DND-41 (cell line): ENCODE results near the gene LUZP1.

Experiments used
- ATAC-seq: fragments of 200-7000 bp; cut with Tn5 transposase; 3 replicates; pipeline ENCODE4 v1.9.1; 2021; ENCODE audit warnings: low read depth; ENCODE audit not compliant: insufficient read depth
- DNase-seq: peaks from one replicate; pipeline ENCODE4 v3.0.0-alpha.2; 2020
- H2AFZ ChIP-seq: 2 replicates; pipeline ENCODE4 v1.6.0; 2012; ENCODE audit warnings: low read depth, low read length
- H3K27ac ChIP-seq: 2 replicates; pipeline ENCODE4 v1.5.1; 2012; ENCODE audit warnings: low read length, inconsistent platforms
- H3K27me3 ChIP-seq: fragments of 200-600 bp; sonication (generic); 2 replicates; pipeline ENCODE4 v1.6.0; 2012; ENCODE audit warnings: low read length, mild to moderate bottlenecking, inconsistent platforms; ENCODE audit not compliant: insufficient read depth, poor library complexity
- H3K36me3 ChIP-seq: 2 replicates; pipeline ENCODE4 v1.5.1; 2012; ENCODE audit warnings: low read length, inconsistent platforms; ENCODE audit not compliant: insufficient read depth
- H3K4me1 ChIP-seq: 2 replicates; pipeline ENCODE4 v1.5.1; 2012; ENCODE audit warnings: mild to moderate bottlenecking, low read length; ENCODE audit not compliant: insufficient read depth
- H3K4me2 ChIP-seq: 2 replicates; pipeline ENCODE4 v1.6.0; 2012; ENCODE audit warnings: mild to moderate bottlenecking, moderate library complexity, low read length, inconsistent platforms; ENCODE audit not compliant: insufficient read depth
- H3K4me3 ChIP-seq, 2 experiments: fragments of 200-600 bp in 1 of 2; shearing (Covaris generic) in 1 of 2; 2 replicates each; pipeline ENCODE4 v1.5.1; 2012 to 2016; ENCODE audit warnings: inconsistent platforms in 2 of 2, low read length in 2 of 2, mild to moderate bottlenecking in 2 of 2, low read depth in 1 of 2, moderate library complexity in 1 of 2
- H3K79me2 ChIP-seq: 2 replicates; pipeline ENCODE4 v1.6.0; 2012; ENCODE audit warnings: low read length, inconsistent platforms; ENCODE audit not compliant: insufficient read depth
- H3K9ac ChIP-seq: 2 replicates; pipeline ENCODE4 v1.6.0; 2012; ENCODE audit warnings: low read depth, mild to moderate bottlenecking, inconsistent platforms, low read length, moderate library complexity
- H3K9me3 ChIP-seq: 2 replicates; pipeline ENCODE4 v1.5.1; 2012; ENCODE audit warnings: low read length, moderate library complexity, mild to moderate bottlenecking, inconsistent platforms; ENCODE audit not compliant: insufficient read depth, severe bottlenecking
- H4K20me1 ChIP-seq: 2 replicates; pipeline ENCODE4 v1.6.0; 2012; ENCODE audit warnings: low read length; ENCODE audit not compliant: insufficient read depth
- EZH2 ChIP-seq: IDR thresholded peaks from 3 replicates; pipeline ENCODE4 v1.6.1; 2012; ENCODE audit warnings: borderline replicate concordance, low read depth, mild to moderate bottlenecking, moderate library complexity, low read length, inconsistent platforms; ENCODE audit not compliant: severe bottlenecking
- TF ChIP-seq, protein P1 (sequence below): IDR thresholded peaks from 2 replicates; pipeline ENCODE4 v1.5.1; 2012; ENCODE audit warnings: borderline replicate concordance, low read length, moderate library complexity, mild to moderate bottlenecking; ENCODE audit not compliant: poor library complexity, severe bottlenecking; ENCODE audit errors: extremely low read depth

The LUZP1 gene

GRCh38 chr1:23168079-23168444, 594 bp downstream of the LUZP1 start:
- Histone ChIP-seq H3K9me3 (no peaks in the 10 kb centered on the region), H3K4me2 (peak overlapping the region; percentile 86), H3K27me3 (no peaks in the 10 kb centered on the region), H3K79me2 (peaks cover 45% of the 10 kb centered on the region), H3K9ac (peak overlapping the region; percentile 74), H3K4me3 (peak overlapping the region; percentile 76 to 78; a peak in 3 of 4 replicates), H3K4me1 (peaks cover 16% of the 10 kb centered on the region), H2AFZ (peak overlapping the region; percentile 83), H3K27ac (peak overlapping the region; percentile 71), H4K20me1 (peaks cover 41% of the 10 kb centered on the region), H3K36me3 (no peaks in the 10 kb centered on the region)
- TF ChIP-seq, protein P1, sequence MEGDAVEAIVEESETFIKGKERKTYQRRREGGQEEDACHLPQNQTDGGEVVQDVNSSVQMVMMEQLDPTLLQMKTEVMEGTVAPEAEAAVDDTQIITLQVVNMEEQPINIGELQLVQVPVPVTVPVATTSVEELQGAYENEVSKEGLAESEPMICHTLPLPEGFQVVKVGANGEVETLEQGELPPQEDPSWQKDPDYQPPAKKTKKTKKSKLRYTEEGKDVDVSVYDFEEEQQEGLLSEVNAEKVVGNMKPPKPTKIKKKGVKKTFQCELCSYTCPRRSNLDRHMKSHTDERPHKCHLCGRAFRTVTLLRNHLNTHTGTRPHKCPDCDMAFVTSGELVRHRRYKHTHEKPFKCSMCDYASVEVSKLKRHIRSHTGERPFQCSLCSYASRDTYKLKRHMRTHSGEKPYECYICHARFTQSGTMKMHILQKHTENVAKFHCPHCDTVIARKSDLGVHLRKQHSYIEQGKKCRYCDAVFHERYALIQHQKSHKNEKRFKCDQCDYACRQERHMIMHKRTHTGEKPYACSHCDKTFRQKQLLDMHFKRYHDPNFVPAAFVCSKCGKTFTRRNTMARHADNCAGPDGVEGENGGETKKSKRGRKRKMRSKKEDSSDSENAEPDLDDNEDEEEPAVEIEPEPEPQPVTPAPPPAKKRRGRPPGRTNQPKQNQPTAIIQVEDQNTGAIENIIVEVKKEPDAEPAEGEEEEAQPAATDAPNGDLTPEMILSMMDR = no peak
- no peak for TF ChIP-seq EZH2
- ATAC-seq = peak; percentile 70
- DNase-seq = peak; percentile 59

GRCh38 chr1:23167353-23168078, 1.1 kb downstream of the LUZP1 start:
- peaks cover 51% of the 10 kb centered on the region for H3K79me2 ChIP-seq
- H3K9ac ChIP-seq = peak overlapping the region; percentile 74
- peak overlapping the region; percentile 86 for H3K4me2 ChIP-seq
- peaks cover 41% of the 10 kb centered on the region for H4K20me1 ChIP-seq
- H3K4me1 ChIP-seq = peaks cover 16% of the 10 kb centered on the region
- ATAC-seq (peak; percentile 66), DNase-seq (peak; percentile 61)
- TF ChIP-seq, protein P1 = no peak
- no peak for TF ChIP-seq EZH2
- peak overlapping the region; percentile 76 to 78; a peak in 3 of 4 replicates for H3K4me3 ChIP-seq
- H3K27me3 ChIP-seq = no peaks in the 10 kb centered on the region
- H3K9me3 ChIP-seq = no peaks in the 10 kb centered on the region
- H3K27ac ChIP-seq = peak overlapping the region; percentile 55; the same call in 1 of the 2 replicates
- peak overlapping the region; percentile 64 for H2AFZ ChIP-seq
- no peaks in the 10 kb centered on the region for H3K36me3 ChIP-seq

- H3K4me1 ChIP-seq = peaks cover 16% of the 10 kb centered on the region
- H4K20me1 ChIP-seq = peaks cover 41% of the 10 kb centered on the region
- H3K27ac ChIP-seq = no peak overlapping the region
- H3K4me3 ChIP-seq = peak overlapping the region; percentile 76 to 78; a peak in 3 of 4 replicates
- no peaks in the 10 kb centered on the region for H3K27me3 ChIP-seq
- ATAC-seq (no peak), DNase-seq (no peak)
- H3K36me3 ChIP-seq = no peaks in the 10 kb centered on the region
- H3K9me3 ChIP-seq = no peaks in the 10 kb centered on the region
- peaks cover 56% of the 10 kb centered on the region for H3K79me2 ChIP-seq
- no peak overlapping the region for H2AFZ ChIP-seq
- H3K9ac ChIP-seq = peak overlapping the region; percentile 74; the same call in 1 of the 2 replicates
- TF ChIP-seq EZH2 = no peak
- TF ChIP-seq, protein P1 = no peak
- peak overlapping the region; percentile 86 for H3K4me2 ChIP-seq
Observed at GRCh38 chr1:23166854-23167253, 1.8 kb downstream of the LUZP1 start.
